Measurements from ENCODE around the gene RPL14.
"Not testable (repeated sequence)": the region's sequence is repeated elsewhere in the genome, so short reads cannot be mapped to it uniquely, and the experiment has no call there.

RPL14 gene

DNA sequence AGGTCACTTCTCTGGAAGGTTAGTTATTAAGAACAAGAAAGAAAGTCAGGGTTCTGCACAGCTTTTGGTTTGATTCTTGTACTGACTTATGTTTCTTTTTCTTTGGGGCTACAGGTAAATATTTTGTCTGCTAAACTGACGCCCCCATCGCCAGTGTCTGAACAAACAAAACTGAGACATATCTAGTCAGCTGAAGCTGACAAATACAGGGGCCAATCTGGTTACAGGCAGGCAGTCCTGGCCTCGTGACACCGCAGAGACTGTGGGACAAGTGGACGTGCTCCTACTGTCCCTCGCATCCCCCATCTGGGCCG lies 4.6 kb upstream of the RPL14 start:
- TF ChIP-seq, protein P1, sequence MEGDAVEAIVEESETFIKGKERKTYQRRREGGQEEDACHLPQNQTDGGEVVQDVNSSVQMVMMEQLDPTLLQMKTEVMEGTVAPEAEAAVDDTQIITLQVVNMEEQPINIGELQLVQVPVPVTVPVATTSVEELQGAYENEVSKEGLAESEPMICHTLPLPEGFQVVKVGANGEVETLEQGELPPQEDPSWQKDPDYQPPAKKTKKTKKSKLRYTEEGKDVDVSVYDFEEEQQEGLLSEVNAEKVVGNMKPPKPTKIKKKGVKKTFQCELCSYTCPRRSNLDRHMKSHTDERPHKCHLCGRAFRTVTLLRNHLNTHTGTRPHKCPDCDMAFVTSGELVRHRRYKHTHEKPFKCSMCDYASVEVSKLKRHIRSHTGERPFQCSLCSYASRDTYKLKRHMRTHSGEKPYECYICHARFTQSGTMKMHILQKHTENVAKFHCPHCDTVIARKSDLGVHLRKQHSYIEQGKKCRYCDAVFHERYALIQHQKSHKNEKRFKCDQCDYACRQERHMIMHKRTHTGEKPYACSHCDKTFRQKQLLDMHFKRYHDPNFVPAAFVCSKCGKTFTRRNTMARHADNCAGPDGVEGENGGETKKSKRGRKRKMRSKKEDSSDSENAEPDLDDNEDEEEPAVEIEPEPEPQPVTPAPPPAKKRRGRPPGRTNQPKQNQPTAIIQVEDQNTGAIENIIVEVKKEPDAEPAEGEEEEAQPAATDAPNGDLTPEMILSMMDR (IDR thresholded peaks at IDR 0.05; ENCODE audit: extremely low read depth, insufficient read depth, missing control alignments): no peak
- in situ Hi-C loops (cut with MboI; ENCODE audit: low pct_unique_long_range_greater_than_20kb, low sequenced_read_pairs, unreplicated experiment): no loop called here
- no peak for DNase-seq (ENCODE audit: low spot score)

DNA sequence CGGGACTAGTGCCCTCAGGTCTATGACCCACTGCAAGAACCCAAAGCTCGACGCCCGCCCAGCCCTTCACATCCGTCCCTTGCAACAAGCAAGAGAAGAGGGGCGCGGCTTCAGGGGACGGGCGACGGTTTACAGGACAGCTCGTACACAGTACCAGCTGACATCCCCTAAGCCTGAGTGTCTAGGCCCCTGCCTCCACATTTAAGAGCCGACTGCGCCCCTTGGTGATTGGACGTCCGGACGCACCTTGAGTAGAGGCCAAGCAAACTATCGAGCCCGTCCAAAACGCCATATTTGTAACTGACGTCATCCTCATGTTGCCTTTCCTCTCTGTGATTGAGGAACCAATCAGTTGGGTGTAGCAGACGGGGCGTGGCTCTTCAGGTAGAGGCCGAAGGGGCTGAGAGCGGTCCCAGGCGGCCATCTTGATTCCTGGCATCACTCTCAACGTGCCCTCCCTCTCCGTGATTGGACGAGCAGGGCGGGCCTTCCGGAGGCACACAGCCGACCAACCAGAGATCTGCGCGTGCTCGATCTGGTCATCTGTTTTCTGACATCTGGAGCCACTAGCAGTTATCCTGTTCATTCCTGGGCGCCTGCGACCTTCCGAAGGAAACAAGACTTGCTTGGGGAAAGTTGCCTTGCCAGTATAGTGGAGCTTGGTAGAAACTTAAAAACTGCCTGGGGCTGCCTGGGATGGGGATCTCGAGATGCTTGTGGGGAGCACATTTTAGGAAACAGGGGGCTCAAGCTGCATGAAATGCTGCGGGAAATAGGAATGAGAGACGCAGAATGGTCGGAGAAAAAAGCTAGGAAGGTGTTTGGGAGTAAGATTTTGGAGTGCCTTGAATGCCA lies 4.0 kb upstream of the RPL14 start:
- DNase-seq (ENCODE audit: low spot score): peak; percentile 94
- TF ChIP-seq, protein P1 (IDR thresholded peaks at IDR 0.05; ENCODE audit: extremely low read depth, insufficient read depth, missing control alignments): no peak
- in situ Hi-C loops (cut with MboI; ENCODE audit: low pct_unique_long_range_greater_than_20kb, low sequenced_read_pairs, unreplicated experiment): no loop called here

DNA sequence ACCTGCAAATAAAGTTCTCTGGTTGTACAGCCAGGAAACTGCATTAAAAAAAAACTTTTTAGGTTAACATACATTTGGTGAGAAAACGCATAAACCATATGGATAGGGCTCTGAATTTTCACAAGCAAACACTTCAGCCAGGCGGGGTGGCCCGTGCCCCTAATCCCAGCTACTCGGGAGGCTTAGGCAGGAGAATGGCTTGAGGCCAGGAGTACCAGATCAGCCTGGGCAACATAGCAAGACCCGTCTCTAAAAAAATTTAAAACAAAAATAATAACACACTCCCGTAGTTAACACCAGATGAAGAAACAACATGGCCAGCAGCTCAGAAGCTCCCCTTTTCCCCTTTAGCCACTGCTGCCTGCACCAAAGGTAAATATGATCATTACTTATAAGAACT lies 3.2 kb upstream of the RPL14 start:
- TF ChIP-seq, protein P1 (IDR thresholded peaks at IDR 0.05; ENCODE audit: extremely low read depth, insufficient read depth, missing control alignments): no peak
- no peak for DNase-seq (ENCODE audit: low spot score)
- in situ Hi-C loops (cut with MboI; ENCODE audit: low pct_unique_long_range_greater_than_20kb, low sequenced_read_pairs, unreplicated experiment): no loop called here

DNA sequence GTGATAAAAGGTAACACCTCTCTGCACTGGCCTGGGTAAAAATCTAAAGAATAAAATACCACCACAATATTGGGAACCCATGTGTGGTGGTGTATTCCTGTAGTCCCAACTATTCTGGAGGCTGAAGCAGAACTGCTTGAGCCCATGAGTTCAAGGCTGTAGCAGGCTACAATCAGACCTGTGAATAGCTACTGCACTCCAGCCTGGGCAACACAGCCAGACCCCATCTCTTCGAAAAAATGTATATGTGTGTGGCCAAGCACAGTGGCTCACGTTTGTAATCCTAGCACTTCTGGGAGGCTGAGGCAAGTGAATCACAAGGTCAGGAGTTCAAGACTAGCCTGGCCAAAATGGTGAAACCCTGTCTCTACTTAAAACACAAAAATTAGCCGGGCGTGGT lies 1.8 kb upstream of the RPL14 start:
- in situ Hi-C loops (cut with MboI; ENCODE audit: low pct_unique_long_range_greater_than_20kb, low sequenced_read_pairs, unreplicated experiment): no loop called here
- DNase-seq (ENCODE audit: low spot score): no peak
- TF ChIP-seq, protein P1 (IDR thresholded peaks at IDR 0.05; ENCODE audit: extremely low read depth, insufficient read depth, missing control alignments): no peak

DNA sequence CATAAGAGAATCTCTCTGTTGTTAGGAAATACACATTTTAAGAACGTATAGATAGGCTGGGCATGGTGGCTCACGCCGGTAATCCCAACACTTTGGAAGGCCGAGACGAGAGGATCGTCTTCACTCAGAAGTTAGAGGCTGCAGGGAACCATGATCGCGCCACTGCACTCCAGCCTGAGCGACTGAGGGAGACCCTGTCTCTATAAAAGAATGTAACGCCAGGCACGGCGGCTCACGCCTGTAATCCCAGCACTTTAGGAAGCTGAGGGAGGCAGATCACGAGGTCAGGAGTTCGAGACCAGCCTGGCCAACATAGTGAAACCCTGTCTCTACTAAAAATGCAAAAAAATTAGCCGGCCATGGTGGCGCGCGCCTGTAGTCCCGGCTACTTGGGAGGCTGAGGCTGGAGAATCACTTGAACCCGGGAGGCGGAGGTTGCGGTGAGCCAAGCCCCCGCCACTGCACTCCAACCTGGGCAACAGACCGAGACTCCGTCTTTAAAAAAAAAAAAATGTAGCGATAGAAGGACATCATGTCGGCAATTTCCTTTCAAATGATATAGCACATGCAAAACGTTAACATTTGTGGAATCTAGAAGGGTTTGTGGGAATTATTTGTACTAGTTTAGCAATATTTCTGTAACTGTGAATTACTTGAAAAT lies 730 bp upstream of the RPL14 start:
- TF ChIP-seq, protein P1 (IDR thresholded peaks at IDR 0.05; ENCODE audit: extremely low read depth, insufficient read depth, missing control alignments): no peak
- DNase-seq (ENCODE audit: low spot score): no peak
- in situ Hi-C loops (cut with MboI; ENCODE audit: low pct_unique_long_range_greater_than_20kb, low sequenced_read_pairs, unreplicated experiment): no loop called here

DNA sequence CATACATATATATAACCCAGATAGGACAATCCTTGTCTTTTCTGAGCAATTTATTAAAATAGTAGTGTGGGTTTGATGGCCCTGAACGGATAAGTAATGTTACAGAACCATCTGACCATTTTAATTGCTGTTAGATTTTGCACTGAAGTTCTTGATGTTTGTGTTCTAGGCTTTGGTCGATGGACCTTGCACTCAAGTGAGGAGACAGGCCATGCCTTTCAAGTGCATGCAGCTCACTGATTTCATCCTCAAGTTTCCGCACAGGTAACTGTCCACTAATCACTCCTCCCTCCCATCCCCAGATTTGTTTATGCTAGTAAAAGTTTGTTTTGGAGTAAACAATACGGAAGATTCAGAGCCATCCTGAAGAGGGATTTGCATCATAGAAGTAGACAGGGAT lies 1.3 kb downstream of the RPL14 start:
- no peak for DNase-seq (ENCODE audit: low spot score)
- TF ChIP-seq, protein P1 (IDR thresholded peaks at IDR 0.05; ENCODE audit: extremely low read depth, insufficient read depth, missing control alignments): no peak
- in situ Hi-C loops (cut with MboI; ENCODE audit: low pct_unique_long_range_greater_than_20kb, low sequenced_read_pairs, unreplicated experiment): no loop called here

DNA sequence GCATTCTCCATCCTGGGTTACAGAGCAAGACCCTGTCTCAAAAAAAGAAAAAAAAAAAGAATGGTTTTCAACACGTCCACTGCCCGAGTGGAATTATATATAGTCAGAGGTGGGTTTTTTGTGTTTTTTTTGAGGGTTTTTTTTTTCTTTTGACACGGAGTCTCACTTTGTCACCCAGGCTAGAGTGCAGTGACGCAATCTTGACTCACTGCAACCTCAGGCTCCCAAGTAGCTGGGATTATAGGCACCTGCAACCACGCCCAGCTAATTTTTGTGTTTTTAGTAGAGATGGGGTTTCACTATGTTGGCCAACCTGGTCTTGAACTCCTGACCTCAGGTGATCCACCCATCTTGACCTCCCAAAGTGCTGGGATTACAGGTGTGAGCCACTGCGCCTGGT lies 3.3 kb downstream of the RPL14 start:
- in situ Hi-C loops (cut with MboI; ENCODE audit: low pct_unique_long_range_greater_than_20kb, low sequenced_read_pairs, unreplicated experiment): not testable (repeated sequence)

More for the DNA sequence above, 3.3 kb downstream of the RPL14 start:
- DNase-seq (ENCODE audit: low spot score): not testable (repeated sequence)
